SK-N-SH treated with all-trans-retinoic acid at 6 μM for 48 hours (cell line): Measurements from ENCODE around the gene GJA1.
"Not testable (repeated sequence)": the region's sequence is repeated elsewhere in the genome, so short reads cannot be mapped to it uniquely, and the experiment has no call there.

Source experiments
- ATAC-seq: fragments of 200-7000 bp; cut with Tn5 transposase; 3 replicates; pipeline ENCODE4 v1.9.1; 2020; ENCODE audit warnings: mild to moderate bottlenecking, moderate library complexity
- ARNTL ChIP-seq: fragments of 450-650 bp; formaldehyde crosslinking; IDR thresholded peaks from 2 replicates; pipeline ENCODE4 v1.5.0; 2020; ENCODE audit warnings: low read depth, mild to moderate bottlenecking, moderate library complexity, borderline replicate concordance
- BACH2 ChIP-seq: fragments of 250-450 bp; sonication (Bioruptor Pico); IDR thresholded peaks from 2 replicates; pipeline ENCODE4 v1.9.0; 2021; ENCODE audit warnings: mild to moderate bottlenecking, borderline replicate concordance
- CREB5 ChIP-seq: fragments of 250-450 bp; sonication (Bioruptor Pico); IDR thresholded peaks from 2 replicates; pipeline ENCODE4 v1.5.1; 2020; ENCODE audit warnings: low read depth, mild to moderate bottlenecking, moderate library complexity
- CSRNP3 ChIP-seq: fragments of 250-450 bp; sonication (Bioruptor Pico); IDR thresholded peaks from 2 replicates; pipeline ENCODE4 v1.5.1; 2021; ENCODE audit warnings: mild to moderate bottlenecking, moderate library complexity
- GLIS3 ChIP-seq: fragments of 250-450 bp; sonication (Bioruptor Pico); IDR thresholded peaks from 2 replicates; pipeline ENCODE4 v1.5.0; 2020; ENCODE audit warnings: mild to moderate bottlenecking, moderate library complexity
- ISL1 ChIP-seq: fragments of 250-450 bp; sonication (Bioruptor Pico); IDR thresholded peaks from 2 replicates; pipeline ENCODE4 v2.1.2; 2022; ENCODE audit warnings: mild to moderate bottlenecking, moderate library complexity
- OSR1 ChIP-seq: fragments of 250-450 bp; sonication (Bioruptor Pico); IDR thresholded peaks from 2 replicates; pipeline ENCODE4 v1.8.0; 2022; ENCODE audit warnings: moderate library complexity, mild to moderate bottlenecking, inconsistent platforms
- PATZ1 ChIP-seq: fragments of 250-450 bp; sonication (Bioruptor Pico); IDR thresholded peaks from 2 replicates; pipeline ENCODE4 v1.8.0; 2020; ENCODE audit warnings: mild to moderate bottlenecking, moderate library complexity, borderline replicate concordance
- POU6F1 ChIP-seq: fragments of 250-450 bp; sonication (Bioruptor Pico); IDR thresholded peaks from 2 replicates; pipeline ENCODE4 v1.8.0; 2021; ENCODE audit warnings: low read depth, mild to moderate bottlenecking, moderate library complexity, borderline replicate concordance
- PPARA ChIP-seq: fragments of 250-450 bp; sonication (Bioruptor Pico); IDR thresholded peaks from 2 replicates; pipeline ENCODE4 v1.5.0; 2020; ENCODE audit warnings: mild to moderate bottlenecking, borderline replicate concordance
- RARB ChIP-seq: fragments of 250-450 bp; sonication (Bioruptor Pico); IDR thresholded peaks from 2 replicates; pipeline ENCODE4 v1.8.0; 2021; ENCODE audit warnings: mild to moderate bottlenecking, moderate library complexity
- SNAI2 ChIP-seq: fragments of 250-450 bp; sonication (Bioruptor Pico); IDR thresholded peaks from 2 replicates; pipeline ENCODE4 v1.5.0; 2020; ENCODE audit warnings: mild to moderate bottlenecking, moderate library complexity
- TCF4 ChIP-seq: fragments of 250-450 bp; sonication (Bioruptor Pico); IDR thresholded peaks from 2 replicates; pipeline ENCODE4 v1.8.0; 2021; ENCODE audit warnings: mild to moderate bottlenecking, moderate library complexity, borderline replicate concordance
- TOX ChIP-seq: fragments of 250-450 bp; sonication (Bioruptor Pico); IDR thresholded peaks from 2 replicates; pipeline ENCODE4 v1.8.0; 2021; ENCODE audit warnings: mild to moderate bottlenecking, moderate library complexity, borderline replicate concordance
- TSHZ2 ChIP-seq: fragments of 250-450 bp; sonication (Bioruptor Pico); IDR thresholded peaks from 2 replicates; pipeline ENCODE4 v1.5.0; 2020; ENCODE audit warnings: mild to moderate bottlenecking, moderate library complexity
- ZC3H10 ChIP-seq: fragments of 250-450 bp; sonication (Bioruptor Pico); IDR thresholded peaks from 2 replicates; pipeline ENCODE4 v1.5.1; 2021; ENCODE audit warnings: mild to moderate bottlenecking, moderate library complexity
- ZFP3 ChIP-seq: fragments of 250-450 bp; sonication (Bioruptor Pico); IDR thresholded peaks from 2 replicates; pipeline ENCODE4 v1.5.0; 2020; ENCODE audit warnings: mild to moderate bottlenecking, moderate library complexity
- ZFP30 ChIP-seq: fragments of 450-650 bp; formaldehyde crosslinking; IDR thresholded peaks from 2 replicates; pipeline ENCODE4 v1.5.0; 2022; ENCODE audit warnings: mild to moderate bottlenecking, moderate library complexity
- ZNF565 ChIP-seq: fragments of 450-650 bp; formaldehyde crosslinking; conservative IDR thresholded peaks from 2 replicates; pipeline ENCODE4 v1.5.0; 2020; ENCODE audit warnings: low read depth, mild to moderate bottlenecking, moderate library complexity
- ZNF70 ChIP-seq: fragments of 450-650 bp; formaldehyde crosslinking; IDR thresholded peaks from 2 replicates; pipeline ENCODE4 v1.5.0; 2020; ENCODE audit warnings: mild to moderate bottlenecking, moderate library complexity
- ZNF8 ChIP-seq: fragments of 450-650 bp; formaldehyde crosslinking; IDR thresholded peaks from 2 replicates; pipeline ENCODE4 v1.5.0; 2020; ENCODE audit warnings: mild to moderate bottlenecking, moderate library complexity

The GJA1 gene

GRCh38 chr6:121435444-121436069, at the start of gene GJA1:
GJA1 (plus strand) TSS chr6:121435646; CDS start chr6:121446848, 11,202 bp downstream.
- ATAC-seq, result peak; percentile 61
- TF ChIP-seq ZC3H10 (CRISPR knock-in tag) (no peak), TOX (CRISPR knock-in tag) (no peak), ZNF8 (CRISPR knock-in tag) (no peak), ZNF70 (CRISPR knock-in tag) (no peak), ISL1 (CRISPR knock-in tag) (no peak), CSRNP3 (CRISPR knock-in tag) (no peak), ZNF565 (CRISPR knock-in tag) (no peak), POU6F1 (CRISPR knock-in tag) (no peak), BACH2 (CRISPR knock-in tag) (no peak), ZFP30 (no peak), ZFP3 (CRISPR knock-in tag) (no peak), RARB (CRISPR knock-in tag) (no peak), PPARA (no peak), ARNTL (CRISPR knock-in tag) (no peak), PATZ1 (CRISPR knock-in tag) (no peak), TSHZ2 (CRISPR knock-in tag) (no peak), GLIS3 (no peak)

GRCh38 chr6:121386551-121386950, 48.9 kb upstream of the GJA1 start:
- ATAC-seq, result not testable (repeated sequence)

- no peak for ATAC-seq
- no peak for TF ChIP-seq OSR1 (CRISPR knock-in tag)
- TF ChIP-seq SNAI2 (CRISPR knock-in tag), result no peak
- no peak for TF ChIP-seq ZFP30
- TF ChIP-seq GLIS3, result no peak
- TF ChIP-seq POU6F1 (CRISPR knock-in tag), result no peak
- TF ChIP-seq CREB5 (CRISPR knock-in tag), result no peak
- TF ChIP-seq ZC3H10 (CRISPR knock-in tag), result no peak
- TF ChIP-seq ZFP3 (CRISPR knock-in tag), result no peak
- no peak for TF ChIP-seq TSHZ2 (CRISPR knock-in tag)
- no peak for TF ChIP-seq TCF4 (CRISPR knock-in tag)
- no peak for TF ChIP-seq RARB (CRISPR knock-in tag)
- TF ChIP-seq CSRNP3 (CRISPR knock-in tag), result no peak
- no peak for TF ChIP-seq ZNF8 (CRISPR knock-in tag)
Observed at GRCh38 chr6:121389419-121389818, 46.0 kb upstream of the GJA1 start.
